Transverse colon (tissue), 4 donors: ENCODE results near the gene NPR3. TPM values are rescaled to one million over a fixed set of nuclear protein-coding genes. Genes with fewer than 3 reads are reported as not detected.

Source experiments
- DNase-seq: peaks from one replicate; pipeline ENCODE4 v3.0.0-alpha.2; 2019
- H3K27ac ChIP-seq, 4 donors: fragments of 200-600 bp; sonication (generic); 2 replicates each; pipeline ENCODE4 v1.5.1; 2016 to 2018; ENCODE audit warnings: inconsistent platforms in 4 of 4
- H3K27me3 ChIP-seq: fragments of 200-600 bp; sonication (generic); 2 replicates; pipeline ENCODE4 v1.5.1; 2017; ENCODE audit warnings: inconsistent platforms
- H3K36me3 ChIP-seq, 4 donors: fragments of 200-600 bp; sonication (generic); 2 replicates each; pipeline ENCODE4 v1.5.1; 2017 to 2019; ENCODE audit warnings: inconsistent platforms in 4 of 4
- H3K4me1 ChIP-seq, 4 donors: fragments of 200-600 bp; sonication (generic); 2 replicates each; pipeline ENCODE4 v1.5.1; 2017 to 2020; ENCODE audit warnings: inconsistent platforms in 4 of 4
- H3K4me3 ChIP-seq, 4 donors: fragments of 200-600 bp; sonication (generic); 1 replicate in 1 of 4; 2 replicates in 3 of 4; pipeline versions ENCODE4 v1.5.1 to v1.6.1; 2017 to 2019; ENCODE audit warnings: inconsistent platforms in 4 of 4
- H3K9me3 ChIP-seq, 2 donors: fragments of 200-600 bp; sonication (generic); 2 replicates each; pipeline ENCODE4 v1.5.1; 2017 to 2019; ENCODE audit warnings: inconsistent platforms in 2 of 2
- CTCF ChIP-seq, 5 experiments: fragments of 200-600 bp in 3 of 5; fragments of 450-650 bp in 2 of 5; sonication (generic) in 3 of 5; IDR thresholded peaks; 1 replicate in 2 of 5; 2 replicates in 3 of 5; pipeline ENCODE4 v1.5.1; 2016 to 2017; ENCODE audit warnings: antibody characterized with exemption in 5 of 5, inconsistent platforms in 3 of 5, mild to moderate bottlenecking in 2 of 5, moderate library complexity in 1 of 5
- EP300 ChIP-seq: sonication (generic); formaldehyde crosslinking; IDR thresholded peaks from one replicate; pipeline ENCODE4 v1.6.1; 2017; ENCODE audit warnings: antibody characterized with exemption, low read depth
- POLR2A ChIP-seq: fragments of 450-650 bp; IDR thresholded peaks from one replicate; pipeline ENCODE4 v1.6.1; 2016; ENCODE audit warnings: antibody characterized with exemption, mild to moderate bottlenecking, moderate library complexity
- POLR2AphosphoS5 ChIP-seq, 3 donors: sonication (generic); formaldehyde crosslinking; IDR thresholded peaks; one replicate each; pipeline ENCODE4 v1.6.1; 2016; ENCODE audit warnings: antibody characterized with exemption in 3 of 3
- WGBS, 2 donors: methylation state at CpG; one replicate each; pipeline ENCODE4 v1.1.5; 2018; ENCODE audit warnings: low coverage in 1 of 2; 5-methylcytosine and 5-hydroxymethylcytosine counted together
- in situ Hi-C, 4 donors: fragments of 200-750 bp; cut with MboI; loops; one replicate each; pipeline versions ENCODE4 v1.15.0 to v1.15.1; 2017; ENCODE audit warnings: low sequenced_read_pairs in 3 of 4, low pct_ligation_motif_present in 1 of 4, low pct_unique_long_range_greater_than_20kb in 1 of 4
- intact Hi-C: fragments of 100-400 bp; cut with DNase I; formaldehyde crosslinking; loops from one replicate; pipeline ENCODE4 v1.15.1; 2023; ENCODE audit warnings: low total_unique reads
- total RNA-seq, 4 donors: library from RNA; depleted of rRNA; stranded (reverse); fragments of >200 nt; gene quantifications; one replicate each; pipeline ENCODE4 v1.1.0, GENCODE V29; 2016

NPR3 gene
- total RNA-seq, 4 donors from 2014 or later, result 0.60 to 19.8 (median 3.8) TPM

DNA sequence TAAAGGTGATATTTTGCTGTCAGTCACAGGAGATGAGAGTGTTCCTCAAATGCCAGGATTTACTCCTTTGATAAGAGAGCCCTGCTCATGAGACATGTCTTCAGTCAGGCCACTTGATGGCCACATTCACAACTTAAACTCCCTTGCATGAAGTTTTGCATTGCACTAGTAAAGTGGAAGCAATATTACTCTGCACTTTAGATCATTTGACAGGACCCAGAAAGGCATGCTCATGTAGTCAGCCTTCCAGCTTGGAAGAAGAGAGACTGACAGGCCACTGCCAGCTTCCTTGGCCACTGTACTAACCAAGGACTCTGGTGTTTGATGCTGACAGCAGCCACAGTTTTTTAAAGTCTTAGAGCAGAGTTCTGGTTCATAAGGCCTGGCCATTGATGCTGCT, 42.6 kb downstream of the NPR3 start:
- no peaks in the 10 kb centered on the region for H3K4me1 ChIP-seq
- intact Hi-C loops (no loop called here), in situ Hi-C loops (no loop called here)
- H3K9me3 ChIP-seq, result no peaks in the 10 kb centered on the region
- no peaks in the 10 kb centered on the region for H3K27me3 ChIP-seq
- no peak for DNase-seq
- no peak overlapping the region for H3K27ac ChIP-seq
- H3K36me3 ChIP-seq, result no peaks in the 10 kb centered on the region
- no peak overlapping the region for H3K4me3 ChIP-seq
- TF ChIP-seq POLR2A, result no peak
- no peak for TF ChIP-seq POLR2AphosphoS5 (IDR thresholded peaks at IDR 0.05)
- no peak for TF ChIP-seq EP300
- no peak for TF ChIP-seq CTCF (IDR thresholded peaks at IDR 0.05)

- Histone ChIP-seq H3K9me3 (no peaks in the 10 kb centered on the region), H3K36me3 (no peaks in the 10 kb centered on the region), H3K4me1 (no peaks in the 10 kb centered on the region), H3K27ac (no peak overlapping the region), H3K27me3 (no peaks in the 10 kb centered on the region), H3K4me3 (no peak overlapping the region)
- TF ChIP-seq EP300 (no peak), POLR2A (no peak)
- 52 to 57% methylated on average over 1 of the region's 1 CpG for WGBS, 2 donors
- DNase-seq, result no peak
- intact Hi-C loops (no loop called here), in situ Hi-C loops (no loop called here)
These were observed 43.2 kb downstream of the NPR3 start for GRCh38 chr5:32754284-32754683.

DNA sequence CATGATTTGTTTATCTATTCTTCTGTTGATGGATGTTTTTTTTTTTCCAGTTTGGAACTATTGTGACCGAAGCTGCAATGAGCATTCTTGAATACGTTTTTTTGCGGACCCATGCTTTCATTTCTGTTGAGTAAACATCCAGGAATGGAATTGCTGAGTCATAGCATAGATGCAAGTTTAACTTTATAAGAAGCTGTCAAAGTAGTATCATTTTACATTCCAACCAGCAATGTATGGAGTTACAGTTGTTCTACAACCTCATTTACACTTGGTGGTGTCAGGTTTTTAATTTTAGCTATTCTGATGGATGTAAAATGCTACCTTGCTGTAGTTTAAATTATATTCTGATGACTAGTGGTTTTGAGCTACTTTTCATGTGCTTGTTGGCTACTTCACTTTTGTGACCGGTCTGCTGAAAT, 49.0 kb downstream of the NPR3 start:
- in situ Hi-C loops (no loop called here), intact Hi-C loops (no loop called here)
- no peak for TF ChIP-seq POLR2AphosphoS5 (IDR thresholded peaks at IDR 0.05)
- TF ChIP-seq CTCF (IDR thresholded peaks at IDR 0.05), result no peak
- TF ChIP-seq POLR2A, result no peak
- TF ChIP-seq EP300, result no peak
- no peaks in the 10 kb centered on the region for H3K36me3 ChIP-seq
- no peak for DNase-seq
- no peaks in the 10 kb centered on the region for H3K9me3 ChIP-seq
- no peak overlapping the region for H3K27ac ChIP-seq
- H3K27me3 ChIP-seq, result no peaks in the 10 kb centered on the region
- H3K4me1 ChIP-seq, result no peaks in the 10 kb centered on the region
- no peak overlapping the region for H3K4me3 ChIP-seq
- 55 to 61% methylated on average over 4 of the region's 4 CpGs for WGBS, 2 donors

DNA sequence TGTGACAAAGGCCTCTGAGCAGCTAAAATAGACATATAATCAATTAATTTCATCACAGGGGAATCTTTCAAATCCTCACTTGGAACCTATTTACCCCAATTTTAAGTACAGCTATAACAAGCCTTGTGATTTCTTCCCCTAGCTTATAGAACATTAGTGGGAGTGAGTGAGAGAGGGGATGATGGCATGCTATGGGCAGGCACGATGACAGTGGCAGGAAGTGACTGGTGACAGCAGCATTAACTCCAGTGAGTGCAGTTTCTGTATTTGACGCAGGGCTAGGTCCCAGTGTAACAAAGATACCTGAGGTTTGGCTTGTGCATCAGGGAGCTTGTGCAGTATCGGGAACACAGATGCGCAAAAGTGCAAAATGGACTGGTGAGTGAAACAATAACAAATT, 54.1 kb downstream of the NPR3 start:
- Histone ChIP-seq H3K4me3 (no peak overlapping the region), H3K4me1 (no peaks in the 10 kb centered on the region), H3K36me3 (no peaks in the 10 kb centered on the region), H3K9me3 (no peaks in the 10 kb centered on the region), H3K27ac (no peak overlapping the region), H3K27me3 (no peaks in the 10 kb centered on the region)
- in situ Hi-C loops (no loop called here), intact Hi-C loops (no loop called here)
- DNase-seq, result no peak
- WGBS, 2 donors, result 77 to 100% methylated on average over 3 to 4 of the region's 4 CpGs
- TF ChIP-seq CTCF (IDR thresholded peaks at IDR 0.05) (no peak), POLR2A (no peak), POLR2AphosphoS5 (IDR thresholded peaks at IDR 0.05) (no peak), EP300 (no peak)

GRCh38 chr5:32767948-32768467, 56.9 kb downstream of the NPR3 start:
- H3K27ac ChIP-seq, result no peak overlapping the region
- H3K4me1 ChIP-seq, result no peaks in the 10 kb centered on the region
- in situ Hi-C loops, result no loop called here
- 67 to 77% methylated on average over 4 to 8 of the region's 8 CpGs for WGBS, 2 donors
- no peak for TF ChIP-seq EP300
- TF ChIP-seq POLR2A, result no peak
- no peak for TF ChIP-seq CTCF (IDR thresholded peaks at IDR 0.05)
- no peak for TF ChIP-seq POLR2AphosphoS5 (IDR thresholded peaks at IDR 0.05)
- intact Hi-C loops, result no loop called here
- no peak for DNase-seq
- H3K27me3 ChIP-seq, result no peaks in the 10 kb centered on the region
- no peaks in the 10 kb centered on the region for H3K36me3 ChIP-seq
- no peak overlapping the region for H3K4me3 ChIP-seq
- no peaks in the 10 kb centered on the region for H3K9me3 ChIP-seq
